OCI-M1 (cell line): Measurements from ENCODE around the gene STON1.
"Not testable (repeated sequence)": the region's sequence is repeated elsewhere in the genome, so short reads cannot be mapped to it uniquely, and the experiment has no call there.

ENCODE experiments used
- DNase-seq: peaks from one replicate; lab custom pipeline; 2025; lab: John Stamatoyannopoulos, UW

STON1 gene

GRCh38 chr2:48574353-48575287 is 44.7 kb downstream of the STON1 start:
- peak; percentile 33 for DNase-seq

- DNase-seq = peak; percentile 49
Observed at GRCh38 chr2:48578313-48578712, 48.4 kb downstream of the STON1 start.

GRCh38 chr2:48583961-48584360 is 54.0 kb downstream of the STON1 start:
- no peak for DNase-seq

- DNase-seq = no peak
Observed at GRCh38 chr2:48584551-48584950, 54.6 kb downstream of the STON1 start.

GRCh38 chr2:48586433-48586832 is 56.5 kb downstream of the STON1 start:
- DNase-seq = no peak

- no peak for DNase-seq
Observed at GRCh38 chr2:48587560-48587959, 57.6 kb downstream of the STON1 start.

GRCh38 chr2:48587961-48588360 is 58.0 kb downstream of the STON1 start:
- no peak for DNase-seq

- DNase-seq = no peak
Observed at GRCh38 chr2:48588745-48589144, 58.8 kb downstream of the STON1 start.

- DNase-seq = peak; percentile 72
Observed at GRCh38 chr2:48589170-48589767, 59.3 kb downstream of the STON1 start.

GRCh38 chr2:48590017-48590416 is 60.1 kb downstream of the STON1 start:
- DNase-seq = no peak

GRCh38 chr2:48592067-48592466 is 62.1 kb downstream of the STON1 start:
- DNase-seq = no peak

- DNase-seq = not testable (repeated sequence)
Observed at GRCh38 chr2:48596751-48597150, 66.8 kb downstream of the STON1 start.

- DNase-seq = no peak
Observed at GRCh38 chr2:48597492-48597891, 67.5 kb downstream of the STON1 start.

GRCh38 chr2:48600204-48600813 is 70.4 kb downstream of the STON1 start:
- DNase-seq = peak; percentile 85

- DNase-seq = no peak
Observed at GRCh38 chr2:48600917-48601316, 71.0 kb downstream of the STON1 start.

- DNase-seq = peak; percentile 68
Observed at GRCh38 chr2:48601349-48601748, 71.4 kb downstream of the STON1 start.

GRCh38 chr2:48605482-48606175 is 75.7 kb downstream of the STON1 start:
- peak; percentile 94 for DNase-seq

- peak; percentile 62 for DNase-seq
Observed at GRCh38 chr2:48607307-48608014, 77.5 kb downstream of the STON1 start.

- no peak for DNase-seq
Observed at GRCh38 chr2:48613211-48613610, 83.3 kb downstream of the STON1 start.

GRCh38 chr2:48614581-48614980 is 84.6 kb downstream of the STON1 start:
- not testable (repeated sequence) for DNase-seq

GRCh38 chr2:48617618-48618017 is 87.7 kb downstream of the STON1 start, which contains the start of gene GTF2A1L:
TSS of gene GTF2A1L (plus strand) at chr2:48617856. CDS start at chr2:48617875, 19 bp downstream.
- no peak for DNase-seq
